ENCODE data around the gene GPC6.

The GPC6 gene

GRCh38 chr13:94362411-94362909 lies 1135.9 kb downstream of the GPC6 start:
- in situ Hi-C loops (cut with HindIII; ENCODE audit: low sequenced_read_pairs): no loop called here

GRCh38 chr13:94366677-94367076 lies 1140.1 kb downstream of the GPC6 start:
- in situ Hi-C loops (cut with HindIII; ENCODE audit: low sequenced_read_pairs): no loop called here

- in situ Hi-C loops (cut with HindIII; ENCODE audit: low sequenced_read_pairs): no loop called here
Observed at GRCh38 chr13:94369972-94370436, 1143.4 kb downstream of the GPC6 start.

- in situ Hi-C loops (cut with HindIII; ENCODE audit: low sequenced_read_pairs): no loop called here
Observed at GRCh38 chr13:94371855-94372254, 1145.2 kb downstream of the GPC6 start.

GRCh38 chr13:94382517-94382916 lies 1155.9 kb downstream of the GPC6 start:
- in situ Hi-C loops (cut with HindIII; ENCODE audit: low sequenced_read_pairs): no loop called here

GRCh38 chr13:94382960-94383359 lies 1156.4 kb downstream of the GPC6 start:
- in situ Hi-C loops (cut with HindIII; ENCODE audit: low sequenced_read_pairs): no loop called here

GRCh38 chr13:94384231-94384905 lies 1157.8 kb downstream of the GPC6 start:
- in situ Hi-C loops (cut with HindIII; ENCODE audit: low sequenced_read_pairs): no loop called here

GRCh38 chr13:94387047-94387446 lies 1160.4 kb downstream of the GPC6 start:
- in situ Hi-C loops (cut with HindIII; ENCODE audit: low sequenced_read_pairs): no loop called here

GRCh38 chr13:94389604-94390351 lies 1163.2 kb downstream of the GPC6 start:
- in situ Hi-C loops (cut with HindIII; ENCODE audit: low sequenced_read_pairs): no loop called here

GRCh38 chr13:94390881-94391280 lies 1164.3 kb downstream of the GPC6 start:
- in situ Hi-C loops (cut with HindIII; ENCODE audit: low sequenced_read_pairs): no loop called here

GRCh38 chr13:94394723-94395122 lies 1168.1 kb downstream of the GPC6 start:
- in situ Hi-C loops (cut with HindIII; ENCODE audit: low sequenced_read_pairs): no loop called here

GRCh38 chr13:94395860-94396259 lies 1169.3 kb downstream of the GPC6 start:
- in situ Hi-C loops (cut with HindIII; ENCODE audit: low sequenced_read_pairs): no loop called here

GRCh38 chr13:94399812-94400211 lies 1173.2 kb downstream of the GPC6 start:
- in situ Hi-C loops (cut with HindIII; ENCODE audit: low sequenced_read_pairs): no loop called here

GRCh38 chr13:94400874-94401273 lies 1174.3 kb downstream of the GPC6 start:
- in situ Hi-C loops (cut with HindIII; ENCODE audit: low sequenced_read_pairs): no loop called here

GRCh38 chr13:94408314-94409036 lies 1181.9 kb downstream of the GPC6 start:
- in situ Hi-C loops (cut with HindIII; ENCODE audit: low sequenced_read_pairs): no loop called here

GRCh38 chr13:94411747-94412146 lies 1185.1 kb downstream of the GPC6 start:
- in situ Hi-C loops (cut with HindIII; ENCODE audit: low sequenced_read_pairs): no loop called here

GRCh38 chr13:94412870-94413597 lies 1186.4 kb downstream of the GPC6 start:
- in situ Hi-C loops (cut with HindIII; ENCODE audit: low sequenced_read_pairs): no loop called here

- in situ Hi-C loops (cut with HindIII; ENCODE audit: low sequenced_read_pairs): no loop called here
Observed at GRCh38 chr13:94413598-94413944, 1187.0 kb downstream of the GPC6 start.

GRCh38 chr13:94414141-94414540 lies 1187.5 kb downstream of the GPC6 start:
- in situ Hi-C loops (cut with HindIII; ENCODE audit: low sequenced_read_pairs): no loop called here

GRCh38 chr13:94414708-94415107 lies 1188.1 kb downstream of the GPC6 start:
- in situ Hi-C loops (cut with HindIII; ENCODE audit: low sequenced_read_pairs): no loop called here
